Esophagus (tissue), 2 donors: ENCODE data around the gene OR5W2. TPM values are rescaled to one million over a fixed set of nuclear protein-coding genes. Genes with fewer than 3 reads are reported as not detected.
"Not testable (repeated sequence)": the region's sequence is repeated elsewhere in the genome, so short reads cannot be mapped to it uniquely, and the experiment has no call there.

Experiments
- H3K27ac ChIP-seq, 2 donors: one replicate each; pipeline ENCODE4 v1.5.1; 2013; ENCODE audit warnings: low read depth in 2 of 2, mild to moderate bottlenecking in 2 of 2, inconsistent platforms in 1 of 2, low read length in 1 of 2, moderate library complexity in 1 of 2
- H3K27me3 ChIP-seq, 2 donors: one replicate each; pipeline ENCODE4 v1.6.1; 2013; ENCODE audit warnings: low read length in 2 of 2, control low read depth in 1 of 2, mild to moderate bottlenecking in 1 of 2; ENCODE audit not compliant: insufficient read depth in 2 of 2, control insufficient read depth in 1 of 2
- H3K36me3 ChIP-seq, 2 donors: one replicate each; pipeline ENCODE4 v1.6.1; 2013; ENCODE audit warnings: low read length in 1 of 2; ENCODE audit not compliant: control insufficient read depth in 2 of 2, insufficient read depth in 2 of 2
- H3K4me1 ChIP-seq, 2 donors: one replicate each; pipeline ENCODE4 v1.6.1; 2013; ENCODE audit warnings: low read length in 1 of 2; ENCODE audit not compliant: control insufficient read depth in 2 of 2, insufficient read depth in 2 of 2
- H3K4me3 ChIP-seq, 2 donors: one replicate each; pipeline ENCODE4 v1.5.1; 2013; ENCODE audit warnings: low read length in 2 of 2, mild to moderate bottlenecking in 2 of 2, low read depth in 1 of 2, moderate library complexity in 1 of 2
- H3K9me3 ChIP-seq, 2 donors: one replicate each; pipeline ENCODE4 v1.6.1; 2013; ENCODE audit warnings: mild to moderate bottlenecking in 2 of 2, low read depth in 1 of 2, low read length in 1 of 2, moderate library complexity in 1 of 2; ENCODE audit not compliant: control insufficient read depth in 2 of 2, insufficient read depth in 1 of 2
- WGBS, 2 donors: extraction: QIAGEN DNeasy Blood & Tissue Kit; methylation state at CpG; one replicate each; pipeline ENCODE4 v1.1.7; 2013; 5-methylcytosine and 5-hydroxymethylcytosine counted together
- polyA plus RNA-seq, 2 donors: library from polyadenylated mRNA; stranded (reverse); fragments of 200-250 nt; gene quantifications; one replicate each; pipeline ENCODE4 v1.2.3, GENCODE V29; 2013
- donor health status: healthy with polysubstance abuse.
- donor health status: Bipolar disorder and iron deficiency.

The OR5W2 gene
- polyA plus RNA-seq, 2 donors, result not detected

DNA sequence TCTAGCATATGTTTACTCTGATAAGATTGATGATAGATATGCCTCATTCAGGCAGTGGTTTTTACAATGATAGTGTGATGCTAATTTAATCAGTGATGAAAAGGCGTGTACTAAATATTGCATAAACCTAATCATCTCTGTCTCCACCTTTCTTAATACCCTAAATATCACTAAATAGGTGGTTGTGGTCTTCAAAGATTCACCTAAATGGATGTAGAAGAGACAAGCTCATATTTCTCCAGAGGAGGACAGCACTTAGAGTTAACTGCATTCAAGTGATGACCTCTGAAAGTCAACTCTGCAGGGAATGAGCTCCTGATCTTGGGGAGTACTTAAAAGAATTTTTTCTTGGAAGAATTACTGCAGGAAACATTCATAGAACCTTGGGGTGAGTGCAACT lies 31.4 kb downstream of the OR5W2 start, which contains the start of gene TRIM51:
TRIM51 (plus strand) TSS at position 301 of the 400 bp plus-strand sequence. CDS start 2,132 bp downstream, outside the sequence.
- not testable (repeated sequence) for H3K9me3 ChIP-seq, H3K36me3 ChIP-seq, H3K27me3 ChIP-seq, H3K4me3 ChIP-seq, H3K27ac ChIP-seq, H3K4me1 ChIP-seq
- WGBS, 2 donors, result 63 to 67% methylated on average over 1 of the region's 1 CpG

DNA sequence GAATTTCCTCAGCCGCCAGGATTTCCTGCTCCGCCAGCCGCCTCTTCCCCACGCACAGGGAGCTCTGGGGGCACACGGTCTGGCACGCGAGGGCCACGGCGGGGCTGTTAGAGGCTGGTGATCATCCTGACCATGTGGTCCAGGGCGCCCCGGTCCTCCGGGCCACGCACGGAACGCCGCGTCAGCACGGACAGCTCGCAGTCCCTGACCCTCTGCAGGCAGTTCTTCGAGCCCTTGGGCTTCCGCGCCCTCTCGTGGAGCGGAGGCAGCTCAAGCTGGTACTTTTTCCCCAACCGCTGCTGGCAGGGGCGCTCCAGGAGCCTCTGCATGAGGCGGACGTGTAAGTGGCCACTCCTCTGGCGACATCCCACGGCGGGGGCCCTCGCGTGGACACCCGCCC lies 41.2 kb downstream of the OR5W2 start:
- WGBS, 2 donors, result 26 to 29% methylated on average over 34 of the region's 34 CpGs

DNA sequence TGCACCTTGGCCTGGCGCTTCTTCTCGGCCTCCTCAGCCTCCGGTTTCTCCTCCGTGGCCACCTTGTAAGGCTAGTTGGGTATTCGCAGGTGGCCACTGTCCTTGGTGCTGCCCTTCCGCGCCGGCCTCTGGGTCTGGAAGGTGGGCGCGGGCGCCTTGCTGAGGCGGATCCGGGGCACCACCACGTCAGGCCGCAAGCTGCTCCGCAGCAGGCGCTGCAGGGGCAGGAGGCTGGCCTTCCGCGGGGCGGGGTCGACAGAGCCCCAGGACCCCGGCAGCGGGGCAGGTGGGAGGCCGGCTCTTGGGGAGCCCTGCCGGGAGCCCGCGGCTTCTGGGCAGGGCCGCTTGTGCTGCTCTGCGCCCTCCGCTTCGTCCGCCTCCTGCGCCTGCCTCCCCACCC lies 41.7 kb downstream of the OR5W2 start:
- peaks cover 11 to 12% of the 10 kb centered on the region in 2 donors for H3K9me3 ChIP-seq
- H3K27me3 ChIP-seq, H3K4me3 ChIP-seq, H3K4me1 ChIP-seq, H3K27ac ChIP-seq, H3K36me3 ChIP-seq: not testable (repeated sequence)
- 25 to 26% methylated on average over 32 to 33 of the region's 33 CpGs for WGBS, 2 donors

More for the DNA sequence above, 41.2 kb downstream of the OR5W2 start:
- H3K4me3 ChIP-seq, H3K27me3 ChIP-seq, H3K27ac ChIP-seq, H3K36me3 ChIP-seq, H3K4me1 ChIP-seq: not testable (repeated sequence)
- peaks cover 11 to 12% of the 10 kb centered on the region in 2 donors for H3K9me3 ChIP-seq

DNA sequence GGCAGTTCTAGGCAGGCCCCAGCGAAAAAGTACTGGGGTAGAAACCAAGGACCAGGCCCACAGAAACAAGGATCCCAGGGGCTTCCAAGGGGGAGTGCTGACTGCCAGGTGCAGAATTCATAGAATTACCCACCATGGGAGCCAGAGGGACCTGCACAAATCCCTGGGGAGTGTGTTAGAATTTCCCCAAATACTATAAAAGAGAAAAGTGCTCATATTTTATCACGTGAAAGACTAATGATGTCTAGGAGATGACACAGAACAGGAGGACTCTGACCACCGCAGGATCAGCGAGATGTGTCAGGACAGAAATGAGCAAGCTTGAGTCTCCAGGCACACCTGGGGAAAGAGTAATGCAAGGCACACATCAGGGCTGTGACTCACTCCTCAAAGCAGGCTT lies 47.0 kb downstream of the OR5W2 start:
- H3K4me1 ChIP-seq, H3K36me3 ChIP-seq, H3K9me3 ChIP-seq, H3K4me3 ChIP-seq, H3K27me3 ChIP-seq, H3K27ac ChIP-seq: not testable (repeated sequence)
- 76 to 87% methylated on average over 4 of the region's 4 CpGs for WGBS, 2 donors

Other genes with a start within 250 kb of the OR5W2 start
- not detected for gene OR5D13, start 141.1 kb downstream of the OR5W2 start, polyA plus RNA-seq
- gene OR5D14, start 119.0 kb downstream of the OR5W2 start, polyA plus RNA-seq, result not detected
- not detected for gene OR5L1, start 103.2 kb downstream of the OR5W2 start, polyA plus RNA-seq
- not detected for gene OR5D18, start 95.0 kb downstream of the OR5W2 start, polyA plus RNA-seq
- gene OR5L2, start 87.4 kb downstream of the OR5W2 start, polyA plus RNA-seq, result not detected
- not detected for gene OR5D16, start 75.8 kb downstream of the OR5W2 start, polyA plus RNA-seq
- not detected for gene TRIM51, start 31.3 kb downstream of the OR5W2 start, polyA plus RNA-seq
- not detected for gene OR5I1, start 21.8 kb upstream of the OR5W2 start, polyA plus RNA-seq
- not detected for gene OR10AG1, start 55.4 kb upstream of the OR5W2 start, polyA plus RNA-seq
- gene OR5F1, start 80.0 kb upstream of the OR5W2 start, polyA plus RNA-seq, result not detected
- gene OR5AS1, start 113.1 kb upstream of the OR5W2 start, polyA plus RNA-seq, result not detected
- not detected for gene OR8I2, start 178.7 kb upstream of the OR5W2 start, polyA plus RNA-seq
- gene OR8H2, start 189.1 kb upstream of the OR5W2 start, polyA plus RNA-seq, result not detected
- not detected for gene OR8H3, start 207.8 kb upstream of the OR5W2 start, polyA plus RNA-seq
- not detected for gene OR8J3, start 225.6 kb upstream of the OR5W2 start, polyA plus RNA-seq
- gene OR8K5, start 245.7 kb upstream of the OR5W2 start, polyA plus RNA-seq, result not detected